GM12878 (cell line): ENCODE results near the gene HACD4. TPM values are rescaled to one million over a fixed set of nuclear protein-coding genes. Genes with fewer than 3 reads are reported as not detected.

Source experiments
- ATAC-seq: fragments of 200-7000 bp; cut with Tn5 transposase; 3 replicates; pipeline ENCODE4 v1.9.1; 2020; ENCODE audit warnings: mild to moderate bottlenecking, moderate library complexity
- BruUV-seq: library from RNA; stranded (reverse); fragments of 400-500 nt; replicated peaks from 2 replicates; lab custom pipeline; 2021; lab: Mats Ljungman, UMichigan
- CTCF ChIA-PET: fragments of 300-600 bp; sonication (Branson Sonifier 250); formaldehyde crosslinking; extraction: SDS; loops from one replicate; lab custom pipeline; 2021; ENCODE audit warnings: inconsistent platforms; lab: Yijun Ruan, JAX
- POLR2A ChIA-PET: fragments of 350-600 bp; formaldehyde crosslinking; extraction: SDS; loops from one replicate; lab custom pipeline; 2021; ENCODE audit warnings: inconsistent platforms; lab: Charles Lee
- RAD21 ChIA-PET: fragments of 300-600 bp; sonication (Branson Sonifier 250); formaldehyde crosslinking; loops from one replicate; lab custom pipeline; 2023; ENCODE audit warnings: antibody characterized with exemption; ENCODE audit not compliant: unreplicated experiment; lab: Charles Lee
- SMC1A ChIA-PET: fragments of 300-600 bp; sonication (Branson Sonifier 250); formaldehyde crosslinking; loops from one replicate; lab custom pipeline; 2023; ENCODE audit not compliant: unreplicated experiment, uncharacterized antibody; lab: Charles Lee
- DNase-seq: peaks from one replicate; pipeline ENCODE4 v3.0.0-alpha.2; 2011; ENCODE audit warnings: low read depth, low spot score
- FAIRE-seq: peaks from 3 replicates; lab custom pipeline; 2011; peaks lifted over from hg19 to GRCh38; lab: Jason Lieb, UNC
- H2AFZ ChIP-seq: 2 replicates; pipeline ENCODE4 v1.6.0; 2011; ENCODE audit warnings: low read depth, low read length, control low read depth; ENCODE audit not compliant: control insufficient read depth
- H3K27ac ChIP-seq: 2 replicates; pipeline ENCODE4 v1.5.1; 2011; ENCODE audit warnings: control low read depth; ENCODE audit not compliant: control insufficient read depth, insufficient read depth
- H3K27me3 ChIP-seq, 2 experiments: replicated peaks in 1 of 2; 2 replicates each; pipeline versions ENCODE4 v1.6.0 to v1.6.1; 2011; ENCODE audit warnings: low read length in 1 of 2; ENCODE audit not compliant: control insufficient read depth in 2 of 2, insufficient read depth in 2 of 2
- H3K36me3 ChIP-seq, 2 experiments: 2 replicates each; pipeline ENCODE4 v1.5.1; 2011; ENCODE audit warnings: low read length in 1 of 2; ENCODE audit not compliant: control insufficient read depth in 2 of 2, insufficient read depth in 2 of 2
- H3K4me1 ChIP-seq: 2 replicates; pipeline ENCODE4 v1.6.1; 2011; ENCODE audit warnings: mild to moderate bottlenecking, low read length, moderate library complexity, mixed read lengths; ENCODE audit not compliant: control insufficient read depth, insufficient read depth
- H3K4me2 ChIP-seq: 2 replicates; pipeline ENCODE4 v1.6.0; 2011; ENCODE audit warnings: control low read depth; ENCODE audit not compliant: control insufficient read depth, insufficient read depth
- H3K4me3 ChIP-seq: fragments of 200-600 bp; sonication (generic); 2 replicates; pipeline ENCODE4 v1.5.1; 2016
- H3K79me2 ChIP-seq: 2 replicates; pipeline ENCODE4 v1.6.0; 2011; ENCODE audit warnings: low read length; ENCODE audit not compliant: control insufficient read depth, insufficient read depth
- H3K9ac ChIP-seq: 2 replicates; pipeline ENCODE4 v1.8.0; 2011; ENCODE audit warnings: low read length, control low read depth, mixed read lengths; ENCODE audit not compliant: control insufficient read depth, insufficient read depth
- H3K9me3 ChIP-seq: replicated peaks from 3 replicates; pipeline ENCODE4 v1.5.1; 2011; ENCODE audit warnings: mild to moderate bottlenecking, low read length; ENCODE audit not compliant: control insufficient read depth, insufficient read depth
- H4K20me1 ChIP-seq: 2 replicates; pipeline ENCODE4 v1.6.0; 2011; ENCODE audit not compliant: control insufficient read depth, insufficient read depth
- CHD2 ChIP-seq: IDR thresholded peaks from 2 replicates; pipeline ENCODE4 v1.6.1; 2011; ENCODE audit warnings: low read depth, low read length, improper control_type of control experiment, borderline replicate concordance
- DPF2 ChIP-seq: fragments of 450-650 bp; IDR thresholded peaks from 2 replicates; pipeline ENCODE4 v1.6.1; 2017; ENCODE audit warnings: mild to moderate bottlenecking
- NFYA ChIP-seq: IDR thresholded peaks from 2 replicates; pipeline ENCODE4 v1.6.1; 2011; ENCODE audit warnings: low read depth, mild to moderate bottlenecking, low read length, improper control_type of control experiment, borderline replicate concordance
- NR2C2 ChIP-seq: IDR thresholded peaks from 2 replicates; pipeline ENCODE4 v1.6.1; 2011; ENCODE audit warnings: borderline replicate concordance, low read depth; ENCODE audit not compliant: control insufficient read depth, insufficient read length
- ZNF24 ChIP-seq: fragments of 450-650 bp; IDR thresholded peaks from 2 replicates; pipeline ENCODE4 v1.6.1; 2017; ENCODE audit warnings: antibody characterized with exemption, mild to moderate bottlenecking
- WGBS: methylation state at CpG from one replicate; pipeline ENCODE4 v1.1.6; 2016; ENCODE audit warnings: low lambda C conversion rate; ENCODE audit not compliant: insufficient replicate concordance, insufficient coverage; ENCODE audit errors: missing lambda C conversion rate; 5-methylcytosine and 5-hydroxymethylcytosine counted together
- in situ Hi-C: fragments of 300-500 bp; cut with MboI; formaldehyde crosslinking; loops from 9 replicates; pipeline ENCODE4 v1.14.3; 2018; ENCODE audit warnings: mixed read lengths
- intact Hi-C: fragments of 100-400 bp; cut with micrococcal nuclease; formaldehyde crosslinking; loops from one replicate; pipeline ENCODE4 v1.14.2; 2022; ENCODE audit not compliant: unreplicated experiment
- polyA plus RNA-seq, 11 experiments: library from polyadenylated mRNA; depleted of rRNA in 4 of 11; unstranded in 6 of 11; stranded (reverse) in 5 of 11; fragments of >200 nt; fragmentation: Nextera tagmentation in 4 of 11; fragmentation: Illumina TruSeq in 1 of 11; extraction: Ambion mirVana in 4 of 11; extraction: Trizol in 1 of 11; gene quantifications; 1 replicate in 1 of 11; 2 replicates in 10 of 11; pipeline versions ENCODE4 v1.2.1 to v1.2.3, GENCODE V29; 2011 to 2016; ENCODE audit warnings: inconsistent platforms in 2 of 11, missing spikeins in 2 of 11, low read depth in 1 of 11
- total RNA-seq, 4 experiments: library from RNA; depleted of rRNA in 3 of 4; stranded (reverse); fragments of >200 nt in 3 of 4; fragmentation: Illumina TruSeq in 1 of 4; extraction: Trizol in 1 of 4; gene quantifications; 2 replicates each; pipeline versions ENCODE4 v1.2.1 to v1.2.3, GENCODE V29; 2013 to 2021

Gene HACD4
- total and polyA plus RNA-seq, 10 of the 15 experiments (the other 5 are each of a cell fraction or from before 2014, with no cell fraction given): 3.2 to 7.6 (median 5.7) TPM

DNA sequence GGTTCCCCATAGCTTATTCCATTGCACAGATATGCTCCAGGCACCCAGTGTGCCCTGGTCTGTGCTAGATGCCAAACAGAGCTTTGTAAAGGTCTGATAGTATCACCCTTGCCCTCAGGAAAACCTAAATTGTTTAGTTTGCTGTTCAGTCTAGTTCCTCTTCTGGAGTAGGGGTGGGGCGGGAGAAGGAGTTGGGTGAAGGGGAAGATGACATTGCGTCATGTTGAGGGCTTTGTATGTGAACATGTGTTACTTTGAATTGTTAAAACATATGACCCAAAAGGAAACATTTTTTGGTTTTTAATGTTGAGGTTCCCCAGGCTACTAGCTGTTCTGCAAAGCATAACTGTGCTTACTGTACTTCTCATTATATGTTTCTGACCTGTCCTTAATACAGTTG, 40.6 kb downstream of the HACD4 start:
- BruUV-seq: no TSS peak
- FAIRE-seq: no peak
- 88% methylated on average over 2 of the region's 2 CpGs for WGBS
- H3K27ac ChIP-seq: no peak overlapping the region
- in situ Hi-C loops: no loop called here
- H3K79me2 ChIP-seq: no peaks in the 10 kb centered on the region
- no peaks in the 10 kb centered on the region for H3K27me3 ChIP-seq
- no peak for TF ChIP-seq ZNF24
- RAD21 ChIA-PET: interaction anchor here (0.6 kb wide), 1 partner anchor 124 kb away, joined by 3 read pairs; no protein-coding TSS in a partner anchor
- no peak for DNase-seq
- no peak for ATAC-seq
- H3K4me2 ChIP-seq: no peak overlapping the region
- intact Hi-C loops: no loop called here
- H3K9me3 ChIP-seq: no peaks in the 10 kb centered on the region; the same call in 2 of the 3 replicates
- H3K9ac ChIP-seq: no peak overlapping the region
- SMC1A ChIA-PET: interaction anchor here (4.5 kb wide), 1 partner anchor 11 kb away, joined by 17 read pairs; no protein-coding TSS in a partner anchor
- POLR2A ChIA-PET: no interaction called here
- no peaks in the 10 kb centered on the region; the same call in 1 of the 2 replicates for H3K4me1 ChIP-seq
- H3K36me3 ChIP-seq: peaks cover 11 to 19% of the 10 kb centered on the region in 2 experiments; a peak in 3 of 4 replicates
- CTCF ChIA-PET: interaction anchor here (0.7 kb wide), 1 partner anchor 119 kb away, joined by 3 read pairs; no protein-coding TSS in a partner anchor
- H2AFZ ChIP-seq: no peak overlapping the region
- no peak overlapping the region for H3K4me3 ChIP-seq
- H4K20me1 ChIP-seq: no peaks in the 10 kb centered on the region

DNA sequence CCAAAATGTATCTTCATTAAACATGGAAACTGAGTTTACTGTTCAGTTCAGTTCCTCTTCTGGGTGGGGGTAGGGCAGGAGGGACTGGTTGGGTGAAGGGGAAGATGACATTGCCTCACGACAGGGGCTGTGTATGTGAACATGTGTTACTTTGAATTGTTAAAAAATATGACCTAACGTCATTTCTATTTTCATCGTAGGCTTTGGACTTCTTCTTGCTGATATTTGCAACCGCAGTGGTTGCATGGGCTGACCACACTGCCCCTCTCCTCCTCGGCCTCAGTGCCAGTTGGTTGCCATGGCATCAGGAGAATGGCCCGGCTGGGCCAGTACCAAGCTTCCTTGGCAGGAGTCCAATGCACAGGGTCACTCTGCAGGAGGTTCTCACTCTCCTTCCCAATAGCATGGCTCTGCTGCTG, 41.5 kb downstream of the HACD4 start:
- intact Hi-C loops: no loop called here
- Histone ChIP-seq H3K36me3 (peaks cover 11 to 19% of the 10 kb centered on the region in 2 experiments; a peak in 3 of 4 replicates), H3K79me2 (no peaks in the 10 kb centered on the region), H3K9ac (no peak overlapping the region), H3K9me3 (no peaks in the 10 kb centered on the region; the same call in 2 of the 3 replicates), H3K4me1 (no peaks in the 10 kb centered on the region), H3K27ac (no peak overlapping the region), H3K4me3 (no peak overlapping the region), H3K27me3 (no peaks in the 10 kb centered on the region), H3K4me2 (no peak overlapping the region), H4K20me1 (no peaks in the 10 kb centered on the region), H2AFZ (no peak overlapping the region)
- FAIRE-seq (no peak), DNase-seq (no peak), ATAC-seq (no peak)
- ChIA-PET CTCF (interaction anchor here (1.2 kb wide), 1 partner anchor 8 kb away, joined by 3 read pairs; no protein-coding TSS in a partner anchor), POLR2A (no interaction called here), RAD21 (no interaction called here), SMC1A (interaction anchor here (4.5 kb wide), 1 partner anchor 10 kb away, joined by 17 read pairs; no protein-coding TSS in a partner anchor)
- in situ Hi-C loops: no loop called here
- 89% methylated on average over 6 of the region's 6 CpGs for WGBS
- no TSS peak for BruUV-seq
- TF ChIP-seq NR2C2 (no peak), CHD2 (no peak), DPF2 (no peak), NFYA (no peak)
